Measurements from ENCODE around the gene UVSSA. TPM values are rescaled to one million over a fixed set of nuclear protein-coding genes. Genes with fewer than 3 reads are reported as not detected.
A peak's percentile ranks its signal among the peaks of the same experiment; 100 is the strongest.

UVSSA gene
- total RNA-seq, 1 experiment from 2014 or later: 26.3 TPM

- intact Hi-C loops (cut with micrococcal nuclease; ENCODE audit: unreplicated experiment): no loop called here
- no peaks in the 10 kb centered on the region for H3K9me3 Mint-ChIP-seq (ENCODE audit: unreplicated experiment)
Measured at GRCh38 chr4:1349359-1350168, 2.6 kb downstream of the UVSSA start.

GRCh38 chr4:1350169-1350520 lies 3.1 kb downstream of the UVSSA start:
- POLR2A ChIA-PET: no interaction called here
- Mint-ChIP-seq H3K4me3 (ENCODE audit: unreplicated experiment) (no peak overlapping the region), H3K9me3 (ENCODE audit: unreplicated experiment) (no peaks in the 10 kb centered on the region), H3K4me1 (ENCODE audit: low read depth, unreplicated experiment) (peaks cover 12% of the 10 kb centered on the region), H3K27me3 (ENCODE audit: insufficient read depth, unreplicated experiment) (no peaks in the 10 kb centered on the region), H3K27ac (ENCODE audit: unreplicated experiment) (no peak overlapping the region), H3K36me3 (ENCODE audit: insufficient read depth, unreplicated experiment) (peaks cover 1% of the 10 kb centered on the region)
- intact Hi-C loops (cut with micrococcal nuclease; ENCODE audit: unreplicated experiment): no loop called here
- 0 out of 2 replicates have a peak, but pooled peaks cover 10% of the 10 kb centered on the region for H3K4me1 ChIP-seq
- no peaks in the 10 kb centered on the region for H3K27me3 ChIP-seq (replicated peaks; ENCODE audit: control insufficient read depth, insufficient read depth, low read length)
- no peaks in the 10 kb centered on the region for H3K36me3 ChIP-seq (ENCODE audit: control insufficient read depth, insufficient read depth, low read length)
- no peak for DNase-seq
- no peak overlapping the region for H3K4me3 ChIP-seq (ENCODE audit: low read depth, low read length)
- no peak for TF ChIP-seq CTCF (IDR thresholded peaks at IDR 0.05; ENCODE audit: insufficient read depth in 1 of 2, low read depth in 1 of 2, low read length in 1 of 2, severe bottlenecking in 1 of 2, unreplicated experiment in 1 of 2)
- CTCF ChIA-PET: interaction anchor here (0.6 kb wide), 1 partner anchor 518 kb away, joined by 4 read pairs; no protein-coding TSS in a partner anchor
- H3K9me3 ChIP-seq: no peaks in the 10 kb centered on the region
- no TSS peak for BruUV-seq (replicated peaks)

More at GRCh38 chr4:1349359-1350168, 2.6 kb downstream of the UVSSA start:
- no peak overlapping the region for H3K27ac Mint-ChIP-seq (ENCODE audit: unreplicated experiment)
- H3K36me3 Mint-ChIP-seq (ENCODE audit: insufficient read depth, unreplicated experiment): peaks cover 7% of the 10 kb centered on the region
- no peaks in the 10 kb centered on the region for H3K27me3 ChIP-seq (replicated peaks; ENCODE audit: control insufficient read depth, insufficient read depth, low read length)
- TF ChIP-seq CTCF (IDR thresholded peaks at IDR 0.05; ENCODE audit: insufficient read depth in 1 of 2, low read depth in 1 of 2, low read length in 1 of 2, severe bottlenecking in 1 of 2, unreplicated experiment in 1 of 2): no peak
- ChIA-PET CTCF (no interaction called here), POLR2A (no interaction called here)
- no peaks in the 10 kb centered on the region for H3K27me3 Mint-ChIP-seq (ENCODE audit: insufficient read depth, unreplicated experiment)
- no peaks in the 10 kb centered on the region for H3K36me3 ChIP-seq (ENCODE audit: control insufficient read depth, insufficient read depth, low read length)
- H3K4me1 Mint-ChIP-seq (ENCODE audit: low read depth, unreplicated experiment): peaks cover 17% of the 10 kb centered on the region
- no TSS peak for BruUV-seq (replicated peaks)
- H3K4me3 Mint-ChIP-seq (ENCODE audit: unreplicated experiment): peak overlapping the region; percentile 85
- H3K9me3 ChIP-seq: no peaks in the 10 kb centered on the region
- no peak for DNase-seq
- no peak overlapping the region for H3K4me3 ChIP-seq (ENCODE audit: low read depth, low read length)
- H3K4me1 ChIP-seq: 0 out of 2 replicates have a peak, but pooled peaks cover 10% of the 10 kb centered on the region

GRCh38 chr4:1351854-1352566 lies 5.0 kb downstream of the UVSSA start:
- no TSS peak for BruUV-seq (replicated peaks)
- no peaks in the 10 kb centered on the region for H3K36me3 ChIP-seq (ENCODE audit: control insufficient read depth, insufficient read depth, low read length)
- H3K9me3 Mint-ChIP-seq (ENCODE audit: unreplicated experiment): no peaks in the 10 kb centered on the region
- H3K4me3 ChIP-seq (ENCODE audit: low read depth, low read length): no peak overlapping the region
- H3K27me3 Mint-ChIP-seq (ENCODE audit: insufficient read depth, unreplicated experiment): no peaks in the 10 kb centered on the region
- peak; percentile 80 to 88 for TF ChIP-seq CTCF (IDR thresholded peaks at IDR 0.05; ENCODE audit: insufficient read depth in 1 of 2, low read depth in 1 of 2, low read length in 1 of 2, severe bottlenecking in 1 of 2, unreplicated experiment in 1 of 2)
- H3K4me3 Mint-ChIP-seq (ENCODE audit: unreplicated experiment): no peak overlapping the region
- intact Hi-C loops (cut with micrococcal nuclease; ENCODE audit: unreplicated experiment): loop anchor here (2.0 kb wide), 1 partner anchor 221 kb away; no protein-coding TSS in a partner anchor
- peaks cover 10% of the 10 kb centered on the region for H3K4me1 Mint-ChIP-seq (ENCODE audit: low read depth, unreplicated experiment)
- H3K4me1 ChIP-seq: 0 out of 2 replicates have a peak, but pooled peaks cover 10% of the 10 kb centered on the region
- no peak overlapping the region for H3K27ac Mint-ChIP-seq (ENCODE audit: unreplicated experiment)
- no peaks in the 10 kb centered on the region for H3K36me3 Mint-ChIP-seq (ENCODE audit: insufficient read depth, unreplicated experiment)
- POLR2A ChIA-PET: no interaction called here
- no peaks in the 10 kb centered on the region for H3K9me3 ChIP-seq
- DNase-seq: peak; percentile 78 to 87
- CTCF ChIA-PET: no interaction called here
- H3K27me3 ChIP-seq (replicated peaks; ENCODE audit: control insufficient read depth, insufficient read depth, low read length): no peaks in the 10 kb centered on the region
